OCI-LY1 (cell line): Measurements from ENCODE around the gene DVL1.

Experiments
- H2AFZ ChIP-seq: fragments of 200-600 bp; sonication (generic), shearing (Covaris generic); 2 replicates; pipeline ENCODE4 v1.6.0; 2014; ENCODE audit warnings: antibody characterized with exemption, mild to moderate bottlenecking, low read length
- H3F3A ChIP-seq: fragments of 200-600 bp; sonication (generic), shearing (Covaris generic); 2 replicates; pipeline ENCODE4 v1.6.0; 2014; ENCODE audit warnings: mild to moderate bottlenecking, antibody characterized with exemption, low read length, moderate library complexity; ENCODE audit not compliant: insufficient read depth
- H3K27ac ChIP-seq: fragments of 200-600 bp; sonication (generic); 2 replicates; pipeline ENCODE4 v1.5.1; 2014; ENCODE audit warnings: low read length, mixed run types, mild to moderate bottlenecking, low read depth; ENCODE audit not compliant: poor library complexity, severe bottlenecking
- H3K27me3 ChIP-seq: fragments of 200-600 bp; sonication (generic); 2 replicates; pipeline ENCODE4 v1.6.0; 2014; ENCODE audit warnings: antibody characterized with exemption, mild to moderate bottlenecking, low read length, moderate library complexity; ENCODE audit not compliant: insufficient read depth
- H3K36me3 ChIP-seq: fragments of 200-600 bp; sonication (generic); 2 replicates; pipeline ENCODE4 v1.6.1; 2014; ENCODE audit warnings: mild to moderate bottlenecking, antibody characterized with exemption, low read length, moderate library complexity, mixed read lengths; ENCODE audit not compliant: insufficient read depth
- H3K4me1 ChIP-seq: fragments of 200-600 bp; sonication (generic); 2 replicates; pipeline ENCODE4 v1.5.1; 2014; ENCODE audit warnings: mild to moderate bottlenecking, low read length, moderate library complexity; ENCODE audit not compliant: insufficient read depth, severe bottlenecking
- H3K4me2 ChIP-seq: fragments of 200-600 bp; sonication (generic), shearing (Covaris generic); 2 replicates; pipeline ENCODE4 v1.6.1; 2014; ENCODE audit warnings: low read length
- H3K4me3 ChIP-seq: fragments of 200-600 bp; sonication (generic); 2 replicates; pipeline ENCODE4 v1.5.1; 2014; ENCODE audit warnings: low read length, low read depth, mild to moderate bottlenecking, mixed read lengths; ENCODE audit not compliant: poor library complexity, severe bottlenecking
- H3K79me2 ChIP-seq: fragments of 200-600 bp; shearing (Covaris generic); 2 replicates; pipeline ENCODE4 v1.6.1; 2016; ENCODE audit warnings: mixed run types, low read length, mixed read lengths; ENCODE audit not compliant: insufficient read depth
- H3K9ac ChIP-seq: fragments of 200-600 bp; sonication (generic), shearing (Covaris generic); 2 replicates; pipeline ENCODE4 v1.6.1; 2014; ENCODE audit warnings: mild to moderate bottlenecking, low read length, mixed read lengths
- H3K9me2 ChIP-seq: fragments of 200-600 bp; sonication (generic), shearing (Covaris generic); 2 replicates; pipeline ENCODE4 v1.6.1; 2014; ENCODE audit warnings: low read depth, mild to moderate bottlenecking, low read length, mixed read lengths
- H3K9me3 ChIP-seq: fragments of 200-600 bp; shearing (Covaris generic); 2 replicates; pipeline ENCODE4 v1.6.1; 2014; ENCODE audit warnings: low read length, mixed read lengths
- H4K20me1 ChIP-seq: fragments of 200-600 bp; sonication (generic), shearing (Covaris generic); 2 replicates; pipeline ENCODE4 v1.6.0; 2016; ENCODE audit warnings: mild to moderate bottlenecking, low read length; ENCODE audit not compliant: insufficient read depth
- EZH2 ChIP-seq: fragments of 200-600 bp; sonication (generic), shearing (Covaris generic); IDR thresholded peaks from 2 replicates; pipeline ENCODE4 v1.8.0; 2017; ENCODE audit warnings: borderline replicate concordance, mixed run types, mild to moderate bottlenecking, antibody characterized with exemption, low read length, moderate library complexity, mixed read lengths
- TF ChIP-seq, protein P1 (sequence below): fragments of 200-600 bp; sonication (generic), shearing (Covaris generic); IDR thresholded peaks from 2 replicates; pipeline ENCODE4 v1.5.1; 2017; ENCODE audit warnings: mild to moderate bottlenecking, antibody characterized with exemption, low read length, moderate library complexity, mixed read lengths

The DVL1 gene

GRCh38 chr1:1324084-1324523, 25.1 kb downstream of the DVL1 start:
- H3K9me2 ChIP-seq: no peaks in the 10 kb centered on the region
- TF ChIP-seq EZH2: no peak
- TF ChIP-seq, protein P1, sequence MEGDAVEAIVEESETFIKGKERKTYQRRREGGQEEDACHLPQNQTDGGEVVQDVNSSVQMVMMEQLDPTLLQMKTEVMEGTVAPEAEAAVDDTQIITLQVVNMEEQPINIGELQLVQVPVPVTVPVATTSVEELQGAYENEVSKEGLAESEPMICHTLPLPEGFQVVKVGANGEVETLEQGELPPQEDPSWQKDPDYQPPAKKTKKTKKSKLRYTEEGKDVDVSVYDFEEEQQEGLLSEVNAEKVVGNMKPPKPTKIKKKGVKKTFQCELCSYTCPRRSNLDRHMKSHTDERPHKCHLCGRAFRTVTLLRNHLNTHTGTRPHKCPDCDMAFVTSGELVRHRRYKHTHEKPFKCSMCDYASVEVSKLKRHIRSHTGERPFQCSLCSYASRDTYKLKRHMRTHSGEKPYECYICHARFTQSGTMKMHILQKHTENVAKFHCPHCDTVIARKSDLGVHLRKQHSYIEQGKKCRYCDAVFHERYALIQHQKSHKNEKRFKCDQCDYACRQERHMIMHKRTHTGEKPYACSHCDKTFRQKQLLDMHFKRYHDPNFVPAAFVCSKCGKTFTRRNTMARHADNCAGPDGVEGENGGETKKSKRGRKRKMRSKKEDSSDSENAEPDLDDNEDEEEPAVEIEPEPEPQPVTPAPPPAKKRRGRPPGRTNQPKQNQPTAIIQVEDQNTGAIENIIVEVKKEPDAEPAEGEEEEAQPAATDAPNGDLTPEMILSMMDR: no peak
- H3K4me2 ChIP-seq: peak overlapping the region; percentile 66
- peaks cover 28% of the 10 kb centered on the region for H3K36me3 ChIP-seq
- H2AFZ ChIP-seq: no peak overlapping the region
- no peaks in the 10 kb centered on the region for H4K20me1 ChIP-seq
- H3K27ac ChIP-seq: no peak overlapping the region
- H3K27me3 ChIP-seq: no peaks in the 10 kb centered on the region
- H3K4me1 ChIP-seq: peaks cover 26% of the 10 kb centered on the region
- H3K79me2 ChIP-seq: peaks cover 17% of the 10 kb centered on the region
- no peaks in the 10 kb centered on the region for H3F3A ChIP-seq
- peak overlapping the region; percentile 86 for H3K4me3 ChIP-seq
- H3K9ac ChIP-seq: peak overlapping the region; percentile 96
- H3K9me3 ChIP-seq: no peaks in the 10 kb centered on the region

GRCh38 chr1:1322952-1323351, 26.3 kb downstream of the DVL1 start:
- H3K4me2 ChIP-seq: peak overlapping the region; percentile 77
- no peaks in the 10 kb centered on the region for H4K20me1 ChIP-seq

GRCh38 chr1:1322418-1322817, 26.8 kb downstream of the DVL1 start:
- peaks cover 41% of the 10 kb centered on the region for H3K36me3 ChIP-seq
- no peaks in the 10 kb centered on the region for H3K27me3 ChIP-seq
- H3K79me2 ChIP-seq: peaks cover 17% of the 10 kb centered on the region
- H3K9me2 ChIP-seq: no peaks in the 10 kb centered on the region
- no peak overlapping the region for H3K4me3 ChIP-seq
- H3K4me2 ChIP-seq: no peak overlapping the region
- peaks cover 26% of the 10 kb centered on the region for H3K4me1 ChIP-seq
- no peak overlapping the region for H2AFZ ChIP-seq
- TF ChIP-seq, protein P1: no peak
- no peak for TF ChIP-seq EZH2
- no peak overlapping the region for H3K9ac ChIP-seq
- H3K27ac ChIP-seq: no peak overlapping the region
- no peaks in the 10 kb centered on the region for H4K20me1 ChIP-seq
- H3F3A ChIP-seq: no peaks in the 10 kb centered on the region
- H3K9me3 ChIP-seq: no peaks in the 10 kb centered on the region

More at GRCh38 chr1:1322952-1323351, 26.3 kb downstream of the DVL1 start:
- Histone ChIP-seq H3K9ac (peak overlapping the region; percentile 46; the same call in 1 of the 2 replicates), H3K36me3 (peaks cover 37% of the 10 kb centered on the region), H3K9me3 (no peaks in the 10 kb centered on the region), H3K9me2 (no peaks in the 10 kb centered on the region), H3K27me3 (no peaks in the 10 kb centered on the region), H3F3A (no peaks in the 10 kb centered on the region), H3K79me2 (peaks cover 17% of the 10 kb centered on the region), H2AFZ (no peak overlapping the region), H3K4me1 (peaks cover 26% of the 10 kb centered on the region), H3K27ac (no peak overlapping the region), H3K4me3 (peak overlapping the region; percentile 52)
- TF ChIP-seq, protein P1: no peak
- TF ChIP-seq EZH2: no peak
